Nephron (organoid): ENCODE results near the gene ALDH3B2.

ENCODE experiments used
- H3K27ac Mint-ChIP-seq, 3 experiments: 2 replicates each; pipeline ENCODE4 v1.8.0; 2020; ENCODE audit warnings: mixed read lengths in 3 of 3, mild to moderate bottlenecking in 2 of 3, moderate library complexity in 1 of 3
- H3K27me3 Mint-ChIP-seq: 2 replicates; pipeline ENCODE4 v1.8.0; 2021; ENCODE audit warnings: low read depth, mild to moderate bottlenecking, moderate library complexity, mixed read lengths
- H3K36me3 Mint-ChIP-seq: 2 replicates; pipeline ENCODE4 v1.8.0; 2020; ENCODE audit warnings: low read depth, mixed read lengths
- H3K4me1 Mint-ChIP-seq: 2 replicates; pipeline ENCODE4 v1.8.0; 2020; ENCODE audit warnings: mixed read lengths
- H3K4me3 Mint-ChIP-seq, 3 experiments: 2 replicates each; pipeline ENCODE4 v1.8.0; 2020; ENCODE audit warnings: mild to moderate bottlenecking in 3 of 3, mixed read lengths in 3 of 3, moderate library complexity in 2 of 3
- H3K9me3 Mint-ChIP-seq: 2 replicates; pipeline ENCODE4 v1.8.0; 2020; ENCODE audit warnings: mixed read lengths
- TF ChIP-seq, protein P1 (sequence below), 3 experiments: fragments of 200-600 bp; sonication (generic); IDR thresholded peaks; one replicate each; pipeline ENCODE4 v1.5.0; 2021; ENCODE audit warnings: antibody characterized with exemption in 3 of 3; ENCODE audit not compliant: unreplicated experiment in 3 of 3

ALDH3B2 gene

DNA sequence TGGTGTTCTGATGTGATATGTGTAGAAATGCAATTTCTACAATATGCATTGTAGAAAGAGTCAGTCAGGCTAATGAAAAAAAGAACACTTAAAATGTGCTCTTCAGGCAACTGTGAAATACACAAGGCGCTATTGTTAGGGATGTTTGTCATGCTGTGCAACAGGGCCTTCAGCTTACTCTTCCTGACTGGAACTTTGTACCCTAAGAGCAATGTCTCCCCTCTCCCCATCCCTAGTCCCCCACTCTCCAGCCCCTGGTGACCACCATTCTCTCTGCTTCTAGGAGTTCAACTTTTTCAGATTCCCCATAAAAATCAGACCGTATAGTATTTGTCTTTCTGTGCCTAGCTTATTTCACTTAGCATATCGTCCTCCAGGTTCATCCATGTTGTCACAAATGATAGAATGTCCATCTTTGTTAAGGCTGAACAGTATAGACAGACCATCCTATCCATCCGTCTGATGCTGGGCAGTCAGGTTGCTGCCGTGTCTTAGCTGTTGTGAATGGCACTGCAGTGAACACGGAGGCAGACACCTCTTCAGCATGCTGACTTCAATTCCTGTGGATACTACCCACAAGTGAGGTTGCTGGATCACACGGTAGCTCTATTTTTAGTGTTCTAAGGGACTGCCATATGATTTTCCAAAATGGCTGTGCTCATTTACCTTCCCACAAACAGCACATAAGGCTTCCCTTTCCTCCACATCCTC lies 57.0 kb downstream of the ALDH3B2 start:
- Mint-ChIP-seq H3K9me3 (no peaks in the 10 kb centered on the region), H3K27me3 (peaks cover 14% of the 10 kb centered on the region), H3K36me3 (peaks cover 5% of the 10 kb centered on the region), H3K27ac (no peak overlapping the region), H3K4me1 (peaks cover 35% of the 10 kb centered on the region), H3K4me3 (peak overlapping the region in 1 of 3 experiments; percentile 3)
- TF ChIP-seq, protein P1, sequence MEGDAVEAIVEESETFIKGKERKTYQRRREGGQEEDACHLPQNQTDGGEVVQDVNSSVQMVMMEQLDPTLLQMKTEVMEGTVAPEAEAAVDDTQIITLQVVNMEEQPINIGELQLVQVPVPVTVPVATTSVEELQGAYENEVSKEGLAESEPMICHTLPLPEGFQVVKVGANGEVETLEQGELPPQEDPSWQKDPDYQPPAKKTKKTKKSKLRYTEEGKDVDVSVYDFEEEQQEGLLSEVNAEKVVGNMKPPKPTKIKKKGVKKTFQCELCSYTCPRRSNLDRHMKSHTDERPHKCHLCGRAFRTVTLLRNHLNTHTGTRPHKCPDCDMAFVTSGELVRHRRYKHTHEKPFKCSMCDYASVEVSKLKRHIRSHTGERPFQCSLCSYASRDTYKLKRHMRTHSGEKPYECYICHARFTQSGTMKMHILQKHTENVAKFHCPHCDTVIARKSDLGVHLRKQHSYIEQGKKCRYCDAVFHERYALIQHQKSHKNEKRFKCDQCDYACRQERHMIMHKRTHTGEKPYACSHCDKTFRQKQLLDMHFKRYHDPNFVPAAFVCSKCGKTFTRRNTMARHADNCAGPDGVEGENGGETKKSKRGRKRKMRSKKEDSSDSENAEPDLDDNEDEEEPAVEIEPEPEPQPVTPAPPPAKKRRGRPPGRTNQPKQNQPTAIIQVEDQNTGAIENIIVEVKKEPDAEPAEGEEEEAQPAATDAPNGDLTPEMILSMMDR (IDR thresholded peaks at IDR 0.05; ENCODE audit: unreplicated experiment in 3 of 3), result no peak

DNA sequence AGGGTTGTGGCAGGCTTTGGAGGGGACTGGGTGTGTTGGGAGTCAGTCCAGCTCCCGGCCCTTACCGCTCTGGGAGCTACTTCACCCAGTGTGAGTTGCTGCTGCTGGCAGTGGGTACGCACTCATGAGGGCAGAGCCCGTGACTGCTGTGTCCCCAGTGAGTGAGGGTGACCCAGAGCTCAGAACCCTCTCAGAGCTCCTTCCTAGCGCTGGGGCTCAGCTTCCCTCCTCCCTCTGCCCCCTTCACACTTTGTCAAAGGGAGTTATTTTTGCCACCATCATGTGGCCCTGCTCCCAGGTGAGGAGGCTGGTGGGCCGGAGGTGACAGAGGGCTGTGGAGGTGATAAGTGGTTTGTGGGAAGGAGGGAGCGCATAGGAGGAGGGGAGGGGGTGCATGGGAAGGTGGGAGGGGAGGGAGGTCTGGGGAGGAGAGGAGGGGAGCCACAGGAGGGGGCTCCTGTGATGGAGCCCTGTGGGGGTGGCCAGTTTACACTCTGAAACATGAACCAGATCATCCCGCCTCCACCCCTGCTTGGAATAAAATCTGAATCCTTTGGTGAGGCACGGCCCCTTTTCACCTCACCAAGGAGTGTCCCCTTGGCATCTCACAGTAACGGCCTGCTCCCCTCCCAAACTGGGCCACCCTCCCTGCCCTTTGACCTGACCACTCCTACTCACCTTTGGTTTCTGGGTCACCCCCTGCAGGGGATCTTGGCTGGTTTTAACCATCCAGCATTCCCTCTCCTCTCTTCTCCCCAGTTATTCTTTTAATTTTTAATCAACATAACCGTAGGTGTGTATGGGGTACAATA lies 57.8 kb downstream of the ALDH3B2 start:
- H3K36me3 Mint-ChIP-seq, result peaks cover 5% of the 10 kb centered on the region
- H3K9me3 Mint-ChIP-seq, result no peaks in the 10 kb centered on the region
- H3K4me1 Mint-ChIP-seq, result peaks cover 31% of the 10 kb centered on the region
- H3K27ac Mint-ChIP-seq, result no peak overlapping the region
- TF ChIP-seq, protein P1 (IDR thresholded peaks at IDR 0.05; ENCODE audit: unreplicated experiment in 3 of 3), result no peak
- peaks cover 10% of the 10 kb centered on the region for H3K27me3 Mint-ChIP-seq
- H3K4me3 Mint-ChIP-seq, result peak overlapping the region in 2 of 3 experiments; percentile 1 to 9

DNA sequence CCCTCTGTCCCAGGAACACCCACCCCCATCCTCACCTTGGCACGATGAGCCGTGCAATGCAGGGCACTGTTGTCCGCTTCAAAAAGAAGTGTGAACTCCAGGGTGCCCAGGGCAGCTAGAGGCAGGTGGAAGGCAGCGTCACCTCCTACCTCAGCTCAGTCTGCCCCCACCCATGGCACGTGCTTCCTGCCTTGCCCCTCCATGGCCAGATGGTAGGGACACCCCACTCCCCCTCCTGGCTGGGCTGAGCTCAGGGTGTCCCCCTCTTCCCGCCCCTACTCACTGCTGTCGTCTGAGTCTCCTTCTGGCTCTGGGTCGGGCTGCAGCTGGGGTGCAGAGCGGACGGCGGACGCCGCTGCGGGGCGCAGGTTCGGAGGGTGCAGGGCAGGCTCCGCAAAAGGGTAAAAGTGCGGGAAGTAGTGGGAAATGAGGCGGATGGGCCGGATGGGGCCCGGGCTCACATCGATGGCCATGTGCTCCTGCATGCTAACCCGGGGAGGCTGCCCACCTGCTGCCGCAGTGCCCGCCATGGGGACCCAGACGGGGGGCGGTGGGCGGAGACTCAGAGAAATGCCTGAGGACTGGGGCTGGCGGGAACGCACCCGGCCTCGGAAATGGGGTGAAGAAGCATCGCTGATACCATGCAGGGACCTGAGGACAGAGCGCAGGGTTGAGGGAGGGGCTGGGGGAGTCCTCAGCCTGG lies 58.5 kb downstream of the ALDH3B2 start:
- no peak overlapping the region for H3K27ac Mint-ChIP-seq
- peaks cover 23% of the 10 kb centered on the region for H3K4me1 Mint-ChIP-seq
- H3K36me3 Mint-ChIP-seq, result peaks cover 5% of the 10 kb centered on the region
- no peaks in the 10 kb centered on the region for H3K9me3 Mint-ChIP-seq
- no peak overlapping the region for H3K4me3 Mint-ChIP-seq
- TF ChIP-seq, protein P1 (IDR thresholded peaks at IDR 0.05; ENCODE audit: unreplicated experiment in 3 of 3), result no peak
- H3K27me3 Mint-ChIP-seq, result peaks cover 7% of the 10 kb centered on the region

DNA sequence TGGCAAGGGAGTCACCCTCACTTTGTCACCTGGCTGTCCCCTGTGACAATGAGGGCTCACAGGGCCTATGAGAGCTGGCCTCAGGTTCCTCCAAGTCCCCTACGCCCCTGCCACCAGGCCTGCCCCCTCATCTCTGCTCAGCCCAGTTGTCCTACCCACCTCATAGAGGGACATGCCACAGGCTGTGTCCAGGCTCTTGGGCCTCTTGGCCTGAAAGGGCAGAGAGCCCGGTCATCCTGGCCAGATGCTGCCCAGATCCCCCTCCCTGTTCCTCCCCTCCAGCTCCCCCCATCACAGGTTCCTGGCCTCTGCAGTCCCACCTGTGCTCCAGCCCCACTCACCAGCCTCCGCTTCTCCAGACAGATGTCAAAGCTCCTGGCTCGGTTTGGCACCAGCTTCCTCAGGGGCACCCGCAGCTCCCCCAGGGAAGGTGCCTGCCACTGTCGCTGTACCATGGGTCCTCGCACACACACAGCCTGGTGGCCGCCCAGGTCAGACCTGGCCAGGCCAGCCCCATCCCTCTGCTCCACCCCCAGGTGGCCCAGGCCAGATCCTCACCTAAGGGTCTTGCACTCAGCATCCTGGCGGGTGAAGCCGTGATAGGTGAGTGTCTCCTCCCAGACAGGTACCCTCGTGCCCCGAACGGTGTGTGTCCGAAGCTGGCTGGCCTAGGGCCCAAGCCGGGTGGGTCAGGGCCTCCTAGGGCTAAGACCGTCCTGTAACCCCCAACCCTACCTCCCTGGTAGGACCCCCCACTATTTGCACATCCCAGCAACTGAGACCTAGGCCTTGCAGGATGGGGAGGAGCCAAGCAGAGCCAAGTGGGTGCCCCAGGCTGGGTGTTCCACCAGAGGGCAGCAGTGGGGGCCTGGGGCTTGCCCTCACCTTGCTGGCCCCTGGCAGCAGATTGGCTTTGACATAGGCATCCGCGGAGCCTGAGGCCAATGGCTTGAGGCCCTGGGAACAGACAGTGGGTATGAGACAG lies 59.4 kb downstream of the ALDH3B2 start:
- Mint-ChIP-seq H3K27ac (no peak overlapping the region), H3K4me1 (peaks cover 18% of the 10 kb centered on the region), H3K9me3 (no peaks in the 10 kb centered on the region), H3K27me3 (peaks cover 7% of the 10 kb centered on the region), H3K36me3 (peaks cover 8% of the 10 kb centered on the region), H3K4me3 (peak overlapping the region in 2 of 3 experiments; percentile 37 to 41)
- TF ChIP-seq, protein P1 (IDR thresholded peaks at IDR 0.05; ENCODE audit: unreplicated experiment in 3 of 3), result peak in 2 of 3 experiments; percentile 25 to 33
